Body of pancreas (tissue), 4 donors: ENCODE results near the gene PGLYRP4. TPM values are rescaled to one million over a fixed set of nuclear protein-coding genes. Genes with fewer than 3 reads are reported as not detected.
"Not testable (repeated sequence)": the region's sequence is repeated elsewhere in the genome, so short reads cannot be mapped to it uniquely, and the experiment has no call there.

Source experiments
- ATAC-seq: fragments of 150-250 bp; one replicate; pipeline ENCODE4 v1.9.1; 2016
- DNase-seq, 4 donors: peaks; one replicate each; pipeline ENCODE4 v3.0.0-alpha.2; 2019
- H3K27ac ChIP-seq, 4 donors: fragments of 200-600 bp; sonication (generic); 1 replicate in 3 of 4; 2 replicates in 1 of 4; pipeline versions ENCODE4 v1.5.1 to v1.6.1; 2016 to 2019; ENCODE audit warnings: mild to moderate bottlenecking in 1 of 4, mixed read lengths in 1 of 4, moderate library complexity in 1 of 4
- H3K27me3 ChIP-seq, 2 donors: fragments of 200-600 bp; sonication (generic); one replicate each; pipeline ENCODE4 v1.6.0; 2016; ENCODE audit warnings: mild to moderate bottlenecking in 1 of 2
- H3K36me3 ChIP-seq, 2 donors: fragments of 200-600 bp; sonication (generic); replicated peaks in 1 of 2; 2 replicates each; pipeline ENCODE4 v1.5.1; 2016; ENCODE audit warnings: low read depth in 2 of 2; ENCODE audit not compliant: insufficient read depth in 1 of 2
- H3K4me1 ChIP-seq: fragments of 200-600 bp; sonication (generic); one replicate; pipeline ENCODE4 v1.6.0; 2016
- H3K4me3 ChIP-seq, 2 donors: fragments of 200-600 bp; sonication (generic); 1 replicate in 1 of 2; 2 replicates in 1 of 2; pipeline ENCODE4 v1.5.1; 2016 to 2019
- H3K9me3 ChIP-seq, 3 donors: fragments of 200-600 bp; sonication (generic); 1 replicate in 2 of 3; 2 replicates in 1 of 3; pipeline ENCODE4 v1.5.1; 2016
- CTCF ChIP-seq, 7 experiments: fragments of 450-650 bp in 4 of 7; fragments of 200-600 bp in 3 of 7; sonication (generic) in 3 of 7; IDR thresholded peaks; one replicate each; pipeline ENCODE4 v1.5.1; 2016 to 2019; ENCODE audit warnings: antibody characterized with exemption in 7 of 7
- POLR2A ChIP-seq, 3 donors: fragments of 450-650 bp; IDR thresholded peaks; one replicate each; pipeline ENCODE4 v1.6.1; 2016; ENCODE audit warnings: antibody characterized with exemption in 3 of 3, mild to moderate bottlenecking in 2 of 3
- WGBS, 2 donors: methylation state at CpG; one replicate each; pipeline ENCODE4 v1.1.5; 2017; 5-methylcytosine and 5-hydroxymethylcytosine counted together
- intact Hi-C: fragments of 100-400 bp; cut with DNase I; formaldehyde crosslinking; loops from one replicate; pipeline ENCODE4 v1.15.1; 2023
- total RNA-seq, 2 donors: library from RNA; depleted of rRNA; stranded (reverse); fragments of >200 nt; gene quantifications; one replicate each; pipeline ENCODE4 v1.1.0, GENCODE V29; 2016

Gene PGLYRP4
- total RNA-seq, 2 donors from 2014 or later = not detected

GRCh38 chr1:153349363-153350320 lies 1.0 kb upstream of the PGLYRP4 start:
- intact Hi-C loops = no loop called here
- no peak overlapping the region for H3K27ac ChIP-seq
- DNase-seq = no peak
- peaks cover 5% of the 10 kb centered on the region for H3K4me1 ChIP-seq
- no peaks in the 10 kb centered on the region for H3K36me3 ChIP-seq
- no peak overlapping the region for H3K4me3 ChIP-seq
- TF ChIP-seq POLR2A (IDR thresholded peaks at IDR 0.05) (no peak), CTCF (IDR thresholded peaks at IDR 0.05) (no peak)
- H3K27me3 ChIP-seq = peaks cover 0 to 3% of the 10 kb centered on the region in 2 donors
- no peak for ATAC-seq
- H3K9me3 ChIP-seq = no peaks in the 10 kb centered on the region
- 44 to 50% methylated on average over 15 to 17 of the region's 17 CpGs for WGBS, 2 donors

GRCh38 chr1:153347856-153348255 lies 785 bp downstream of the PGLYRP4 start:
- intact Hi-C loops = no loop called here
- Histone ChIP-seq H3K27me3 (peaks cover 0 to 3% of the 10 kb centered on the region in 2 donors), H3K27ac (no peak overlapping the region), H3K36me3 (no peaks in the 10 kb centered on the region), H3K4me1 (peaks cover 11% of the 10 kb centered on the region), H3K4me3 (no peak overlapping the region), H3K9me3 (no peaks in the 10 kb centered on the region)
- no peak for TF ChIP-seq POLR2A (IDR thresholded peaks at IDR 0.05)
- TF ChIP-seq CTCF (IDR thresholded peaks at IDR 0.05) = no peak
- WGBS, 2 donors = 40 to 45% methylated on average over 6 to 7 of the region's 7 CpGs
- no peak for DNase-seq
- no peak for ATAC-seq

DNA sequence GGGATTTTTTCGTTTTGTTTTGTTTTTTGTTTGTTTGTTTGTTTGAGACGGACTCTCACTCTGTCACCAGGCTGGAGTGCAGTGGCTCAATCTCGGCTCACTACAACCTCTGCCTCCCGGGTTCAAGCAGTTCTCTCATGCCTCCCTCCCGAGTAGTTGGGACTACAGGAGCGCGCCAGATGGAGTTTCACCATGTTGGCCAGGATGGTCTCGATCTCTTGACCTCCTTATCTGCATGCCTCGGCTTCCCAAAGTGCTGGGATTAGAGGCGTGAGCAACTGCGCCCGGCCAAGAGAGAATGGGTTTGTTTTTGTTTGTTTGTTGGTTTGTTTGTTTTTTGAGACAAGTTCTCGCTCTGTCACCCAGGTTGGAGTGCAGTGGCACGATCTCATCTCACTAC lies 1.6 kb downstream of the PGLYRP4 start:
- H3K36me3 ChIP-seq, H3K9me3 ChIP-seq, DNase-seq, H3K4me3 ChIP-seq, intact Hi-C loops, H3K27ac ChIP-seq, ATAC-seq, H3K27me3 ChIP-seq: not testable (repeated sequence)
- 53 to 57% methylated on average over 14 of the region's 14 CpGs for WGBS, 2 donors
- H3K4me1 ChIP-seq = peaks cover 11% of the 10 kb centered on the region

- intact Hi-C loops = no loop called here
- no peak for TF ChIP-seq CTCF (IDR thresholded peaks at IDR 0.05)
- TF ChIP-seq POLR2A (IDR thresholded peaks at IDR 0.05) = no peak
- 53 to 54% methylated on average over 6 of the region's 6 CpGs for WGBS, 2 donors
- Histone ChIP-seq H3K4me1 (peaks cover 11% of the 10 kb centered on the region), H3K36me3 (no peaks in the 10 kb centered on the region), H3K9me3 (no peaks in the 10 kb centered on the region), H3K27ac (no peak overlapping the region), H3K27me3 (peaks cover 0 to 3% of the 10 kb centered on the region in 2 donors), H3K4me3 (no peak overlapping the region)
- DNase-seq (no peak), ATAC-seq (no peak)
Measured at GRCh38 chr1:153346077-153346723, 2.4 kb downstream of the PGLYRP4 start.
